ENCODE data around the gene NDST1. TPM values are rescaled to one million over a fixed set of nuclear protein-coding genes. Genes with fewer than 3 reads are reported as not detected.

NDST1 gene
- total and polyA plus RNA-seq, 2 experiments from 2014 or later = 39.1 to 129 TPM

- Histone ChIP-seq H2AFZ (no peak overlapping the region), H4K20me1 (ENCODE audit: insufficient read depth) (no peaks in the 10 kb centered on the region), H3K4me2 (ENCODE audit: unreplicated experiment) (no peak overlapping the region), H3K27me3 (replicated peaks; ENCODE audit: insufficient read depth) (no peaks in the 10 kb centered on the region), H3K4me3 (no peak overlapping the region), H3K36me3 (ENCODE audit: low read depth) (peaks cover 18% of the 10 kb centered on the region), H3K9me3 (ENCODE audit: low read depth) (no peaks in the 10 kb centered on the region), H3K9ac (peak overlapping the region; percentile 34), H3K79me2 (ENCODE audit: insufficient read depth) (no peaks in the 10 kb centered on the region), H3F3A (ENCODE audit: insufficient read depth) (peaks cover 42% of the 10 kb centered on the region), H3K4me1 (ENCODE audit: insufficient read depth) (peaks cover 19% of the 10 kb centered on the region), H3K9me2 (ENCODE audit: insufficient read depth) (no peaks in the 10 kb centered on the region), H3K27ac (peak overlapping the region; percentile 44)
- 35 to 41% methylated on average over 4 of the region's 4 CpGs for WGBS, 2 experiments (ENCODE audit: low coverage in 1 of 2, low lambda C conversion rate in 2 of 2, missing lambda C conversion rate in 2 of 2)
- in situ Hi-C loops (cut with MboI) = loop anchor here (10.0 kb wide), 1 partner anchor 285 kb away; the partner anchor contains the start of gene IRGM
- peak; percentile 76 for DNase-seq
- TF ChIP-seq EZH2phosphoT487 (IDR thresholded peaks at IDR 0.05; ENCODE audit: insufficient read depth, low read depth) (no peak), EZH2 (IDR thresholded peaks at IDR 0.05; ENCODE audit: insufficient read depth, poor library complexity, severe bottlenecking) (no peak)
Observed at GRCh38 chr5:150559701-150560100, 51.8 kb downstream of the NDST1 start.

GRCh38 chr5:150560401-150561191 lies 52.7 kb downstream of the NDST1 start:
- H4K20me1 ChIP-seq (ENCODE audit: insufficient read depth) = no peaks in the 10 kb centered on the region
- H3K36me3 ChIP-seq (ENCODE audit: low read depth) = peaks cover 11% of the 10 kb centered on the region
- in situ Hi-C loops (cut with MboI) = loop anchor here (10.0 kb wide), 1 partner anchor 284 kb away; the partner anchor contains the start of gene IRGM
- no peak overlapping the region for H2AFZ ChIP-seq
- peaks cover 19% of the 10 kb centered on the region for H3K4me1 ChIP-seq (ENCODE audit: insufficient read depth)
- H3K4me2 ChIP-seq (ENCODE audit: unreplicated experiment) = no peak overlapping the region
- H3K9me3 ChIP-seq (ENCODE audit: low read depth) = no peaks in the 10 kb centered on the region
- peak overlapping the region; percentile 34 for H3K9ac ChIP-seq
- H3F3A ChIP-seq (ENCODE audit: insufficient read depth) = peaks cover 50% of the 10 kb centered on the region
- peak; percentile 84 for DNase-seq
- no peaks in the 10 kb centered on the region for H3K27me3 ChIP-seq (replicated peaks; ENCODE audit: insufficient read depth)
- no peaks in the 10 kb centered on the region for H3K9me2 ChIP-seq (ENCODE audit: insufficient read depth)
- no peak for TF ChIP-seq EZH2 (IDR thresholded peaks at IDR 0.05; ENCODE audit: insufficient read depth, poor library complexity, severe bottlenecking)
- TF ChIP-seq EZH2phosphoT487 (IDR thresholded peaks at IDR 0.05; ENCODE audit: insufficient read depth, low read depth) = no peak
- H3K79me2 ChIP-seq (ENCODE audit: insufficient read depth) = no peaks in the 10 kb centered on the region
- peak overlapping the region; percentile 44 for H3K27ac ChIP-seq
- WGBS, 2 experiments (ENCODE audit: low coverage in 1 of 2, low lambda C conversion rate in 2 of 2, missing lambda C conversion rate in 2 of 2) = 13 to 18% methylated on average over 11 of the region's 11 CpGs
- no peak overlapping the region for H3K4me3 ChIP-seq

- Histone ChIP-seq H3K27ac (no peak overlapping the region), H3K9me3 (ENCODE audit: low read depth) (no peaks in the 10 kb centered on the region), H3F3A (ENCODE audit: insufficient read depth) (peaks cover 55% of the 10 kb centered on the region), H3K4me2 (ENCODE audit: unreplicated experiment) (no peak overlapping the region), H3K4me1 (ENCODE audit: insufficient read depth) (peaks cover 19% of the 10 kb centered on the region), H3K36me3 (ENCODE audit: low read depth) (peaks cover 6% of the 10 kb centered on the region), H3K9me2 (ENCODE audit: insufficient read depth) (no peaks in the 10 kb centered on the region), H4K20me1 (ENCODE audit: insufficient read depth) (no peaks in the 10 kb centered on the region), H3K27me3 (replicated peaks; ENCODE audit: insufficient read depth) (no peaks in the 10 kb centered on the region), H3K9ac (no peak overlapping the region), H3K4me3 (no peak overlapping the region), H3K79me2 (ENCODE audit: insufficient read depth) (no peaks in the 10 kb centered on the region), H2AFZ (no peak overlapping the region)
- TF ChIP-seq EZH2 (IDR thresholded peaks at IDR 0.05; ENCODE audit: insufficient read depth, poor library complexity, severe bottlenecking) (no peak), EZH2phosphoT487 (IDR thresholded peaks at IDR 0.05; ENCODE audit: insufficient read depth, low read depth) (no peak)
- DNase-seq = no peak
- in situ Hi-C loops (cut with MboI) = loop anchor here (10.0 kb wide), 1 partner anchor 284 kb away; the partner anchor contains the start of gene IRGM
- 17 to 26% methylated on average over 2 of the region's 2 CpGs for WGBS, 2 experiments (ENCODE audit: low coverage in 1 of 2, low lambda C conversion rate in 2 of 2, missing lambda C conversion rate in 2 of 2)
Observed at GRCh38 chr5:150561192-150561512, 53.2 kb downstream of the NDST1 start.

- Histone ChIP-seq H3K4me1 (ENCODE audit: insufficient read depth) (peaks cover 20% of the 10 kb centered on the region), H3K4me2 (ENCODE audit: unreplicated experiment) (no peak overlapping the region), H3K27ac (no peak overlapping the region), H3K9ac (no peak overlapping the region), H3F3A (ENCODE audit: insufficient read depth) (peaks cover 52% of the 10 kb centered on the region), H3K36me3 (ENCODE audit: low read depth) (peaks cover under 1% of the 10 kb centered on the region; the same call in 1 of the 2 replicates), H3K9me2 (ENCODE audit: insufficient read depth) (no peaks in the 10 kb centered on the region), H3K79me2 (ENCODE audit: insufficient read depth) (no peaks in the 10 kb centered on the region), H3K27me3 (replicated peaks; ENCODE audit: insufficient read depth) (no peaks in the 10 kb centered on the region), H3K4me3 (no peak overlapping the region), H3K9me3 (ENCODE audit: low read depth) (no peaks in the 10 kb centered on the region), H4K20me1 (ENCODE audit: insufficient read depth) (no peaks in the 10 kb centered on the region), H2AFZ (no peak overlapping the region)
- 57 to 62% methylated on average over 3 to 4 of the region's 4 CpGs for WGBS, 2 experiments (ENCODE audit: low coverage in 1 of 2, low lambda C conversion rate in 2 of 2, missing lambda C conversion rate in 2 of 2)
- TF ChIP-seq EZH2phosphoT487 (IDR thresholded peaks at IDR 0.05; ENCODE audit: insufficient read depth, low read depth) (no peak), EZH2 (IDR thresholded peaks at IDR 0.05; ENCODE audit: insufficient read depth, poor library complexity, severe bottlenecking) (no peak)
- no peak for DNase-seq
- in situ Hi-C loops (cut with MboI) = loop anchor here (10.0 kb wide), 1 partner anchor 283 kb away; the partner anchor contains the start of gene IRGM
Observed at GRCh38 chr5:150561571-150562275, 53.8 kb downstream of the NDST1 start.

All from GM23248 (cell line).